DND-41 (cell line): Measurements from ENCODE around the gene EIF5B.

Experiments
- CTCF ChIP-seq: IDR thresholded peaks from 2 replicates; pipeline ENCODE4 v1.5.1; 2012; ENCODE audit warnings: borderline replicate concordance, low read length, moderate library complexity, mild to moderate bottlenecking; ENCODE audit not compliant: poor library complexity, severe bottlenecking; ENCODE audit errors: extremely low read depth
- EZH2 ChIP-seq: IDR thresholded peaks from 3 replicates; pipeline ENCODE4 v1.6.1; 2012; ENCODE audit warnings: borderline replicate concordance, low read depth, mild to moderate bottlenecking, moderate library complexity, low read length, inconsistent platforms; ENCODE audit not compliant: severe bottlenecking

DNA sequence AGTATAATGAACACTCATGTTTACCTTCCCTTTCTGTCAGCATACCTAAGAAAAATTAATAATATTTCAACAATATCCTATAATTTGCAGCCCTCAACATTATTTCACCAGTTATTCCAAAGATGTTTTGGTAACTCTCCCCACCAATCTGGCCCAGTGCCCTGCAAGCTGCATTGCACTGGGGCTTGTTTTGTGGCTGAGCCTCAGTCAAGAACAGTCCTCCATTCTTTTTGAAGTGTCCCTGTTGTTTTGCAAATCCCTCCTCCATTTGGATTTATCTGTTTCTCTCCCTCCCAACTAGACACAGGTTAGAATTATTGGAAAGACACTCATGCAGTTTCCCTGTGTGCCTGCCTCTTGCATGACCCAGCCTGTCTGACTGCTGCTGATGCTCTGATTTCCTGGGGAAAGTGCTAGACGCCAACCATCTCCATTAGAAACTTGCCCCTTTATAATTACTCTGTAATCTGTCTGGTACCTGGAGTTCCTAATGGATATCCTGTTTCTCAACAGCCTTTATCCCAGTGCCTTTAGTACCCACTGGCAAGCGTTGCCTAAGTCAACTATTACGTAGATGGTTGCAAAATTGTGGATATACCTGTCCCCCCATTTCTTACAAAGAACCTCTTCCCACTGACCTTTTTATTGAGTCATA, 60.2 kb downstream of the EIF5B start:
- TF ChIP-seq CTCF (no peak), EZH2 (no peak)
